ENCODE results near the gene OR12D1. TPM values are rescaled to one million over a fixed set of nuclear protein-coding genes. Genes with fewer than 3 reads are reported as not detected.

Gene OR12D1
- total and polyA plus RNA-seq, 2 of the 4 experiments (the other 2 are of a cell fraction): not detected

Other genes with a start within 250 kb of the OR12D1 start
- gene OR2J2, start 244.0 kb upstream of the OR12D1 start, total RNA-seq (2012; rRNA removed): not detected in 2 replicates
- gene OR2J2, start 244.0 kb upstream of the OR12D1 start, polyA plus RNA-seq (2012; rRNA removed): not detected in 2 replicates
- gene OR14J1, start 113.2 kb upstream of the OR12D1 start, total RNA-seq (2012; rRNA removed): not detected in 2 replicates
- gene OR14J1, start 113.2 kb upstream of the OR12D1 start, polyA plus RNA-seq (2012; rRNA removed): not detected in 2 replicates
- gene OR5V1, start 46.1 kb upstream of the OR12D1 start, total RNA-seq (2012; rRNA removed): not detected in 2 replicates
- gene OR5V1, start 46.1 kb upstream of the OR12D1 start, polyA plus RNA-seq (2012; rRNA removed): not detected in 2 replicates
- not detected in 2 replicates for gene OR12D3, start 39.6 kb upstream of the OR12D1 start, total RNA-seq (2012; rRNA removed)
- not detected in 2 replicates for gene OR12D3, start 39.6 kb upstream of the OR12D1 start, polyA plus RNA-seq (2012; rRNA removed)
- not detected in 2 replicates for gene OR12D2, start 19.3 kb upstream of the OR12D1 start, total RNA-seq (2012; rRNA removed)
- gene OR12D2, start 19.3 kb upstream of the OR12D1 start, polyA plus RNA-seq (2012; rRNA removed): not detected in 2 replicates
- not detected in 2 replicates for gene OR10C1, start 24.4 kb downstream of the OR12D1 start, total RNA-seq (2012; rRNA removed)
- gene OR10C1, start 24.4 kb downstream of the OR12D1 start, polyA plus RNA-seq (2012; rRNA removed): not detected in 2 replicates
- not detected in 2 replicates for gene OR11A1, start 42.1 kb downstream of the OR12D1 start, total RNA-seq (2012; rRNA removed)
- not detected in 2 replicates for gene OR11A1, start 42.1 kb downstream of the OR12D1 start, polyA plus RNA-seq (2012; rRNA removed)
- gene OR2H1, start 42.2 kb downstream of the OR12D1 start, total RNA-seq (2012; rRNA removed): not detected in 2 replicates
- gene OR2H1, start 42.2 kb downstream of the OR12D1 start, polyA plus RNA-seq (2012; rRNA removed): not detected in 2 replicates
- not detected in 2 replicates for gene MAS1L, start 73.0 kb downstream of the OR12D1 start, total RNA-seq (2012; rRNA removed)
- gene MAS1L, start 73.0 kb downstream of the OR12D1 start, polyA plus RNA-seq (2012; rRNA removed): not detected in 2 replicates
- not detected in 2 replicates for gene UBD, start 144.8 kb downstream of the OR12D1 start, total RNA-seq (2012; rRNA removed)
- not detected in 2 replicates for gene UBD, start 144.8 kb downstream of the OR12D1 start, polyA plus RNA-seq (2012; rRNA removed)
- not detected in 2 replicates for gene OR2H2, start 170.2 kb downstream of the OR12D1 start, total RNA-seq (2012; rRNA removed)
- not detected in 2 replicates for gene OR2H2, start 170.2 kb downstream of the OR12D1 start, polyA plus RNA-seq (2012; rRNA removed)
- gene GABBR1, start 218.3 kb downstream of the OR12D1 start, total RNA-seq (2012; rRNA removed): 5.9 and 6.9 TPM in 2 replicates
- gene GABBR1, start 218.3 kb downstream of the OR12D1 start, polyA plus RNA-seq (2012; rRNA removed): 25.6 and 31.5 TPM in 2 replicates
- gene MOG, start 242.2 kb downstream of the OR12D1 start, total RNA-seq (2012; rRNA removed): not detected in 2 replicates
- not detected in 2 replicates for gene MOG, start 242.2 kb downstream of the OR12D1 start, polyA plus RNA-seq (2012; rRNA removed)

All from IMR-90 (cell line).